Ishikawa (cell line): ENCODE results near the gene MACF1.

Experiments used
- CEBPB ChIP-seq: IDR thresholded peaks from 2 replicates; pipeline ENCODE4 v1.6.1; 2012
- CREB1 ChIP-seq: IDR thresholded peaks from 2 replicates; pipeline ENCODE4 v1.6.1; 2012; ENCODE audit warnings: low read depth
- EGR1 ChIP-seq: IDR thresholded peaks from 2 replicates; pipeline ENCODE4 v1.6.1; 2012
- EP300 ChIP-seq: IDR thresholded peaks from 2 replicates; pipeline ENCODE4 v1.6.1; 2012; ENCODE audit warnings: borderline replicate concordance
- FOXM1 ChIP-seq: IDR thresholded peaks from 2 replicates; pipeline ENCODE4 v1.6.1; 2012; ENCODE audit warnings: low read depth, borderline replicate concordance
- MAX ChIP-seq: IDR thresholded peaks from 2 replicates; pipeline ENCODE4 v1.6.1; 2012
- NFIC ChIP-seq: IDR thresholded peaks from 2 replicates; pipeline ENCODE4 v1.6.1; 2012
- RAD21 ChIP-seq: IDR thresholded peaks from 2 replicates; pipeline ENCODE4 v1.6.1; 2012; ENCODE audit warnings: low read depth
- REST ChIP-seq: IDR thresholded peaks from 2 replicates; pipeline ENCODE4 v1.6.1; 2012; ENCODE audit warnings: low read depth, mild to moderate bottlenecking
- TAF1 ChIP-seq: IDR thresholded peaks from 2 replicates; pipeline ENCODE4 v1.6.1; 2012; ENCODE audit warnings: low read depth, mild to moderate bottlenecking
- TCF12 ChIP-seq: IDR thresholded peaks from 2 replicates; pipeline ENCODE4 v1.6.1; 2012; ENCODE audit warnings: low read depth
- TEAD4 ChIP-seq: IDR thresholded peaks from 2 replicates; pipeline ENCODE4 v1.6.1; 2012
- USF1 ChIP-seq: IDR thresholded peaks from 2 replicates; pipeline ENCODE4 v1.6.1; 2012
- YY1 ChIP-seq: IDR thresholded peaks from 2 replicates; pipeline ENCODE4 v1.6.1; 2012; ENCODE audit warnings: low read depth
- ZBTB7A ChIP-seq: IDR thresholded peaks from 2 replicates; pipeline ENCODE4 v1.6.1; 2012; ENCODE audit warnings: low read depth

Gene MACF1

GRCh38 chr1:39354572-39354971 is 150.1 kb downstream of the MACF1 start:
- TF ChIP-seq RAD21 (peak; percentile 22; the same call in 1 of the 2 replicates), TCF12 (no peak)

- TF ChIP-seq TCF12, result no peak
- TF ChIP-seq CEBPB, result no peak
- TF ChIP-seq TEAD4, result no peak
- TF ChIP-seq FOXM1, result no peak
- TF ChIP-seq EGR1, result no peak
- TF ChIP-seq USF1, result no peak
- no peak for TF ChIP-seq RAD21
- no peak for TF ChIP-seq REST
- TF ChIP-seq NFIC, result no peak
- TF ChIP-seq CREB1, result no peak
Observed at GRCh38 chr1:39358491-39358890, 154.0 kb downstream of the MACF1 start.

- TF ChIP-seq TCF12, result no peak
- TF ChIP-seq NFIC, result peak; percentile 74
Observed at GRCh38 chr1:39359028-39359570, 154.6 kb downstream of the MACF1 start.

- TF ChIP-seq TCF12, result no peak
- TF ChIP-seq MAX, result no peak
- TF ChIP-seq EGR1, result no peak
- TF ChIP-seq YY1, result no peak
- no peak for TF ChIP-seq TEAD4
- no peak for TF ChIP-seq REST
- TF ChIP-seq CEBPB, result no peak
- TF ChIP-seq TAF1, result no peak
- no peak for TF ChIP-seq RAD21
- no peak for TF ChIP-seq EP300
- no peak for TF ChIP-seq NFIC
Observed at GRCh38 chr1:39360731-39361130, 156.2 kb downstream of the MACF1 start.

GRCh38 chr1:39361446-39361845 is 157.0 kb downstream of the MACF1 start:
- TF ChIP-seq EP300 (no peak), YY1 (no peak), MAX (no peak)

GRCh38 chr1:39363267-39363666 is 158.8 kb downstream of the MACF1 start:
- TF ChIP-seq EGR1 (no peak), USF1 (no peak), TCF12 (no peak), ZBTB7A (no peak), CEBPB (no peak), FOXM1 (no peak), REST (no peak), EP300 (no peak), NFIC (no peak), TAF1 (no peak), TEAD4 (no peak), MAX (no peak), YY1 (no peak), RAD21 (no peak), CREB1 (no peak)
